ENCODE measurements around the gene LRRIQ1.
"Not testable (repeated sequence)": the region's sequence is repeated elsewhere in the genome, so short reads cannot be mapped to it uniquely, and the experiment has no call there.

LRRIQ1 gene

DNA sequence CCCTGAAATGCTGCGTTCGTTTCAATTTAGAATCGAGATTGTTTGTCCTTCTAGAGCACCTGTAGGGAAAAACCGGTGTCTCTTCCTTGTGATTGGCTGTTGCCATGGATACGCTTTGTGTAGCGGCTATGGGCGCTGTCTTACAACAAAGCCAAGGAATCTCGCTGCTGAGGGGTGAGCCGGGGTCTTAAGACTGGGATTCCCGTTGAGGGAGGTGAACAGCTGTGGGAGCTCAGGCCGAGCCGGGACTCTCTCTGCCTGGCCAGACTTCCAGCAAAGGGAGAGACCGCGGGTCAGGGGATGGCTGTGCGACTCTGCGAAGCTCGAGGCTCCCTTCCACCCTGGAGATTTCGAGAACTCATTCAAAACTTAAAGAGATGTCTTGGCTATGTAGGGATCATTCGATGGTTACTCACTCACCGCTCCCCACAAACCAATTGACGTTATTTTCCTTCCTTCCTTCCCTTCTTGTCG is at the start of gene LRRIQ1, which contains the start of gene TSPAN19:
Gene LRRIQ1, plus strand, starts transcription at position 118 of the 474 bp plus-strand sequence. CDS start 1,826 bp downstream, outside the sequence.
Gene TSPAN19, minus strand, starts transcription at position 44 of the 474 bp plus-strand sequence. CDS start 6,331 bp downstream, outside the sequence.
- DNase-seq, result no peak

GRCh38 chr12:84986586-84986985 is 49.6 kb upstream of the LRRIQ1 start:
- DNase-seq, result no peak

- DNase-seq, result no peak
Observed at GRCh38 chr12:84994426-84994825, 41.7 kb upstream of the LRRIQ1 start.

DNA sequence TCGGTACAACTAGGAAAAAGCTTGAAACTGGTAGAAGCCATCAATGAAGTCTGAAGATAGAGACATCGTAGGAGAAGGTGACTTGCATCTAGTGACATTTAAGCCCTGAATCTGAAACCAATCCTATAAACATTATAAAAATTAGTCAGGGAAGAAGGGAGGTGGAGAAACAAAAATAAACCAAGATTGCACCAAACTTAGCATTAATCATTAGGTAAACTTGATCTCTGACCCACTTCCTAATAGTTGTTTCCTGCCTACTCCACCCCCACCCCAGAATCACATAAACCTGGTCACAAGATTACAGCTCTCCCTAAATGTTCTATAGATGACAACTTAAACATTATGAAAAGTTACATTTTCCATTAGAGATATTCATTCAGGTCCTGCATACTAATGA is 40.5 kb upstream of the LRRIQ1 start:
- DNase-seq, result no peak

GRCh38 chr12:84996759-84997158 is 39.4 kb upstream of the LRRIQ1 start:
- no peak for DNase-seq

GRCh38 chr12:84998341-84998740 is 37.8 kb upstream of the LRRIQ1 start:
- DNase-seq, result no peak

- no peak for DNase-seq
Observed at GRCh38 chr12:85000729-85001128, 35.4 kb upstream of the LRRIQ1 start.

- DNase-seq, result no peak
Observed at GRCh38 chr12:85002778-85003296, 33.3 kb upstream of the LRRIQ1 start.

DNA sequence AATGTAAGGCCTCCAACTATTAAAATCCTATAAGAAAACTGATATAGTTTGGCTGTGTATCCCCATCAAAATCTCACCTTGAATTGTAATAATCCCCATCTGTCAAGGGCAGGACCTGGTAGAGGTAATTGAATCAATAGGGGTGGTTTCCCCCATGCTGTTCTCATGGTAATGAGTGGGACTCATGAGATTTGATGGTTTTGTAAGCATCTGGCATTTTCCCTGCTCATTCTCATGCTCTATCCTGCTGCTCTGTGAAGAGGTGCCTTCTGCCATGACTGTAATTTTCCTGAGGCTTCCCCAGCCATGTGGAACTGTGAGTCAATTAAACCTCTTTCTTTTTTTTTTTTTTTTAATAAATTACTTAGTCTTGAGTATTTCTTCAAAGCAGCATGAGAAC is 31.9 kb upstream of the LRRIQ1 start:
- no peak for DNase-seq

- not testable (repeated sequence) for DNase-seq
Observed at GRCh38 chr12:85005047-85005446, 31.1 kb upstream of the LRRIQ1 start.

DNA sequence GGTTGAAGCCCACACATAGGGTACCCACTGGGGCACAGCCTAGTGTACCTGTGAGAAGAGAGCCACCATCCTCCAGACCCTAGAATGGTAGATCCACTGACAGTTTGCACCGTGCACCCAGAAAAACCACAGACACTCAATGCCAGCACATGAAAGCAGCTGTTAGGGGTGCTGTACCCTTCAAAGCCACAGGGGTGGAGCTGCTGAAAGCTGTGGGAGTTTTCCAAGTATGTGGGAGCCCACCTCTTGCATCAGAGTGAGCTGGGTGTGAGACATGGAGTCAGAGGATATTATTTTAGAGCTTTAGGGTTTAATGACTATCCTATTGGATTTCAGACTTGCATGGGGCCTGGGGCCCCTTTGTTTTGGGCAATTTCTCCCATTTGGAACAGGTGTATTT is 30.5 kb upstream of the LRRIQ1 start:
- no peak for DNase-seq

GRCh38 chr12:85006206-85006605 is 29.9 kb upstream of the LRRIQ1 start:
- DNase-seq, result no peak

GRCh38 chr12:85007836-85008235 is 28.3 kb upstream of the LRRIQ1 start:
- DNase-seq, result no peak

DNA sequence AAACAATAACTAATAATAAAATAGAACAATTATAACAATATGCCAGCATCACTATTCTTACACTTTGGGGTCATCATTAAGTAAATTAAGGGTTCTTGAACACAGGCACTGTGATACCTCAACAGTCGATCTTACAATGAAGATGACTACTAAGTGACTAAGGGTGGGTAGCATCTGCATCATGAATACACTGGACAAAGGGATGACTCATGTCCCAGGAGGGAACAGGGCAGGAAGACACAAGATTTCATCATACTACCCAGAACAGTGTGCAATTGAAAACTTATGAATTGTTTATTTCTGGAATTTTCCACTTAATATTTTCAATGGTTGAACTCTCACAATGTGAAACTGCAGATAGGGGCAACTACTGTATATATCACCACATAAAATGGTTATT is 19.7 kb upstream of the LRRIQ1 start:
- no peak for DNase-seq

DNA sequence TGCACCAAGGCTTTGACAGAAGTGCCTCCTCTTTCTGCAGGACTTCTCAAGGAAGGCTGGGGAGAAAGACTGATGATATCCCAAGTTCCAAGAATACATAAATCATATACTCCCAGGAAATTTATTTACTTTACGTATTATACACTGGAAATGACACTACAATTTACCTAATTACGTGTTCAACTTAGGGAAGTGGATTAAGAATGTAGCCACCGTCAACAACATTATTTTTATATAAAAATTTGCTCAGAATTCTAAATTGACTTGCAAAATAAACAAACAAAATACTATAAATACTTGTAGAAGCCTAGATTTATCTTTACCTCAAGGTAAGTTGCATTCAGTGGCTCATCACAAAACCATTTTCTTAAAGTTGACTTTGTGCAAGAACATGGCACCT is 19.0 kb upstream of the LRRIQ1 start:
- no peak for DNase-seq

GRCh38 chr12:85017618-85018017 is 18.5 kb upstream of the LRRIQ1 start:
- DNase-seq, result no peak

- no peak for DNase-seq
Observed at GRCh38 chr12:85018098-85018497, 18.1 kb upstream of the LRRIQ1 start.

GRCh38 chr12:85029456-85029855 is 6.7 kb upstream of the LRRIQ1 start:
- no peak for DNase-seq

DNA sequence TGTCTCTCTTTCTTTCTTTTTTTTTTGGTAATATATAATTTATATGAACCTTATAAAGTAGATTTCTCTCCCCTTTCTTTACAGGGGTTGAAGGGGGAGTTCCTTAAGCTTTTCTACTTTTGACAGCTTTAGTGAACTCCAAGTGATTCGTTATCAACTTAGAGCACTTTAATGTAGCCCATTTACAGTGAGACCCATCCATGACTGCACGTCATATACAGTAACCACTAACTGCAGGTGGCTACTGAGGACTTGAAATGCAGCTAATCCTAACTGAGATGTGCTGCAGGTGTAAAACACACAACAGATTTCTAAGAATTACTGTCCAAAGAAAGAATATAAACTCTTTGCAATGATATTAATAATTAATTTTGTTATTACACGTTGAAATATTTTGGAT is 582 bp downstream of the LRRIQ1 start:
- no peak for DNase-seq

GRCh38 chr12:85041395-85041794 is 5.2 kb downstream of the LRRIQ1 start:
- DNase-seq, result no peak

DNA sequence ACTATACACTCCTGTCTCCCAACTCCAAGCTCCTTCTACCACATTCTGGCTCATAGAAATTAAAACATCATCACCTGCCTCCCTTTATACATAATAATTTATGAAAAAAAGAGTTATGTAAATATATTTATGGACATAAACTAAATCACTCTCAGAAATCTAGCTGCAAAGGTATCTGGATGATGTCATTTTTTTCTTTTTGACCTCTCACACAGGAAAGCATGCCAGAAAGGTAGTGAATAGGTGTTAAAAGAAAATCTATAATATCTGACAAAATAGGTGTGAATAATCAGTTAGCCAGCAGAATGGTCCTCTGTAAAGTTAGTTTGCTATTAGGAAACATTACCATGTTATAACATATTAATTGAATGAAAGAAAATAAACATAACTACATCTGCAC is 7.7 kb downstream of the LRRIQ1 start:
- DNase-seq, result no peak

DNA sequence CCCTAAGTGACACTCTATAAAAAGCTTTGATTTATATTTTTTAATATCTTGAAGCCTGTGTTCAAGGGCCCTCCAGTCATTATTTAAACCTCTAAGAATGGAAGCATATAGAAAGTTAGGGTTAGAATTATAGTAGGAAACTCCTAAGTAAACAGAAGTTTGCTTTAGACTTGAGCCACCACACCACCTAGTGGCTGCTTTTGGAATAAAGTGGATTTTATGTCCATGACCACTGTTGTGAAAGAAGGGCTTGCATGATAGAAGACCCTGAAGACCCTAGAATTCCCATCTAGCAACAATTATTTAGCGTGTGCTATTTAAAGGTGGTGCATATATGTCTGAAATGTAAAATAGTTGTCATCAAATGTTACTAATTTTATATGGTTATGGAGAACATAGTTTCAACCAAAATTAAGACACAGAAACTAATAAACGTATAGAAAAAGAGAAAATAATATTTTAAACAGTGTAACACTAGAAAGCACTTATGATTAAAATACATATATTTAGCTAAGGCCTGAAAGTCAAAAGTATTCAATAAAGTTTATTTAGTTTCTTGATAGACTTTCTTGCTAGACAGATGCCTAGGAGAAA is 21.3 kb downstream of the LRRIQ1 start:
- peak; percentile 6 for DNase-seq

- DNase-seq, result no peak
Observed at GRCh38 chr12:85058339-85058738, 22.2 kb downstream of the LRRIQ1 start.

GRCh38 chr12:85059594-85059993 is 23.4 kb downstream of the LRRIQ1 start:
- no peak for DNase-seq

GRCh38 chr12:85060916-85061315 is 24.8 kb downstream of the LRRIQ1 start:
- DNase-seq, result no peak
